K562 (cell line): ENCODE results near the gene INO80D. TPM values are rescaled to one million over a fixed set of nuclear protein-coding genes. Genes with fewer than 3 reads are reported as not detected.

Source experiments
- ATAC-seq: fragments of 200-7000 bp; cut with Tn5 transposase; 3 replicates; pipeline ENCODE4 v1.9.1; 2020; ENCODE audit warnings: moderate library complexity
- BruUV-seq: library from RNA; stranded (reverse); fragments of 400-500 nt; replicated peaks from 2 replicates; lab custom pipeline; 2021; lab: Mats Ljungman, UMichigan
- CTCF ChIA-PET: fragments of 300-600 bp; formaldehyde crosslinking; extraction: SDS; loops from one replicate; lab custom pipeline; 2021; ENCODE audit warnings: low intra/inter-chr PET ratio; lab: Yijun Ruan, JAX
- POLR2A ChIA-PET: fragments of 300-600, 350-650 bp; sonication (Branson Sonifier 250); formaldehyde crosslinking; extraction: SDS; loops from one replicate; lab custom pipeline; 2021; ENCODE audit warnings: antibody characterized with exemption, inconsistent platforms; lab: Yijun Ruan, JAX
- DNase-seq, 4 experiments: peaks; one replicate each; pipeline versions ENCODE4 v3.0.0 to v3.0.0-alpha.2; 2011 to 2018; ENCODE audit warnings: low spot score in 3 of 4, mixed read lengths in 3 of 4; ENCODE audit errors: extremely low read depth in 1 of 4
- FAIRE-seq: peaks from 2 replicates; lab custom pipeline; 2011; peaks lifted over from hg19 to GRCh38; lab: Jason Lieb, UNC
- H2AFZ ChIP-seq: 2 replicates; pipeline ENCODE4 v1.6.0; 2011; ENCODE audit warnings: low read depth, low read length, control low read depth, inconsistent platforms
- H3K27ac ChIP-seq: fragments of 200-600 bp; 3 replicates; pipeline ENCODE4 v1.8.0; 2011; ENCODE audit warnings: low read depth, mild to moderate bottlenecking, control low read depth, inconsistent platforms, low read length, moderate library complexity, mixed read lengths; ENCODE audit errors: extremely low read depth
- H3K27me3 ChIP-seq, 2 experiments: fragments of 300-600 bp in 1 of 2; 2 replicates in 1 of 2; 3 replicates in 1 of 2; pipeline versions ENCODE4 v1.6.0 to v1.8.0; 2011; ENCODE audit warnings: inconsistent platforms in 2 of 2, low read length in 2 of 2, mild to moderate bottlenecking in 1 of 2, mixed read lengths in 1 of 2, moderate library complexity in 1 of 2; ENCODE audit not compliant: control insufficient read depth in 2 of 2, insufficient read depth in 2 of 2
- H3K36me3 ChIP-seq: fragments of 300-600 bp; 3 replicates; pipeline ENCODE4 v1.8.0; 2011; ENCODE audit warnings: mild to moderate bottlenecking, low read length, inconsistent platforms; ENCODE audit not compliant: control insufficient read depth, insufficient read depth
- H3K4me1 ChIP-seq, 2 experiments: fragments of 200-600 bp in 1 of 2; replicated peaks in 1 of 2; 2 replicates in 1 of 2; 3 replicates in 1 of 2; pipeline versions ENCODE4 v1.5.1 to v1.8.0; 2011; ENCODE audit warnings: inconsistent platforms in 2 of 2, low read length in 2 of 2, mild to moderate bottlenecking in 1 of 2, mixed read lengths in 1 of 2, moderate library complexity in 1 of 2; ENCODE audit not compliant: control insufficient read depth in 2 of 2, insufficient read depth in 2 of 2
- H3K4me2 ChIP-seq: 2 replicates; pipeline ENCODE4 v1.6.1; 2011; ENCODE audit warnings: low read length, control low read depth, inconsistent platforms, mixed read lengths; ENCODE audit not compliant: insufficient read depth
- H3K4me3 ChIP-seq: fragments of 200-600 bp; sonication (generic), shearing (Covaris generic); 2 replicates; pipeline ENCODE4 v1.5.1; 2016; ENCODE audit warnings: control low read depth, inconsistent platforms
- H3K79me2 ChIP-seq: fragments of 200-600 bp; 3 replicates; pipeline ENCODE4 v1.8.0; 2011; ENCODE audit warnings: low read length, inconsistent platforms; ENCODE audit not compliant: control insufficient read depth, insufficient read depth
- H3K9ac ChIP-seq, 2 experiments: 2 replicates each; pipeline versions ENCODE4 v1.6.0 to v1.6.1; 2011; ENCODE audit warnings: low read depth in 2 of 2, low read length in 2 of 2, control low read depth in 1 of 2, inconsistent platforms in 1 of 2, mild to moderate bottlenecking in 1 of 2, mixed read lengths in 1 of 2; ENCODE audit not compliant: insufficient read depth in 1 of 2
- H3K9me1 ChIP-seq: one replicate; pipeline ENCODE4 v1.6.0; 2011; ENCODE audit warnings: inconsistent platforms, mild to moderate bottlenecking, low read length, moderate library complexity; ENCODE audit not compliant: control insufficient read depth, insufficient read depth
- H3K9me3 ChIP-seq: replicated peaks from 2 replicates; pipeline ENCODE4 v1.5.1; 2011; ENCODE audit warnings: low read depth, low read length, inconsistent platforms; ENCODE audit not compliant: control insufficient read depth, insufficient read depth
- H4K20me1 ChIP-seq: replicated peaks from 2 replicates; pipeline ENCODE4 v1.6.1; 2011; ENCODE audit warnings: low read length, inconsistent platforms, mixed read lengths; ENCODE audit not compliant: control insufficient read depth, insufficient read depth
- DACH1 ChIP-seq: fragments of 450-650 bp; IDR thresholded peaks from 2 replicates; pipeline ENCODE4 v1.6.1; 2018; ENCODE audit not compliant: partially characterized antibody
- HSF4 ChIP-seq: fragments of 250-450 bp; sonication (Bioruptor Pico); IDR thresholded peaks from 2 replicates; pipeline ENCODE4 v2.1.2; 2022; ENCODE audit warnings: mild to moderate bottlenecking, moderate library complexity, borderline replicate concordance
- MYBL2 ChIP-seq, 2 experiments: fragments of 450-650 bp in 1 of 2; sonication (generic) in 1 of 2; formaldehyde crosslinking in 1 of 2; IDR thresholded peaks; 2 replicates each; pipeline versions ENCODE4 v1.6.1 to v1.8.1; 2017 to 2022; ENCODE audit warnings: borderline replicate concordance in 1 of 2, inconsistent platforms in 1 of 2, low read depth in 1 of 2, mild to moderate bottlenecking in 1 of 2, missing genetic modification reagents in 1 of 2, moderate library complexity in 1 of 2
- TEAD1 ChIP-seq, 2 experiments: fragments of 450-650 bp in 1 of 2; sonication (generic) in 1 of 2; formaldehyde crosslinking; IDR thresholded peaks; 2 replicates each; pipeline versions ENCODE4 v1.4.0 to v1.8.0; 2020 to 2022; ENCODE audit warnings: mild to moderate bottlenecking in 2 of 2, missing genetic modification reagents in 1 of 2
- TGIF2 ChIP-seq: sonication (generic); formaldehyde crosslinking; IDR thresholded peaks from 2 replicates; pipeline ENCODE4 v1.8.1; 2022; ENCODE audit warnings: mild to moderate bottlenecking, missing genetic modification reagents, moderate library complexity
- ZNF311 ChIP-seq: fragments of 250-450 bp; sonication (Bioruptor Pico); IDR thresholded peaks from 2 replicates; pipeline ENCODE4 v1.4.0; 2020; ENCODE audit warnings: mild to moderate bottlenecking, moderate library complexity
- WGBS: fragments of 100-300 bp; shearing (Covaris generic); methylation state at CpG from one replicate; pipeline ENCODE4 v1.1.6; 2016; ENCODE audit warnings: low coverage, mixed read lengths; ENCODE audit not compliant: insufficient coverage; ENCODE audit errors: missing lambda C conversion rate; 5-methylcytosine and 5-hydroxymethylcytosine counted together
- in situ Hi-C: fragments of 300-500 bp; cut with MboI; formaldehyde crosslinking; loops from 4 replicates; pipeline ENCODE4 v1.15.0; 2018; ENCODE audit warnings: inconsistent platforms, mixed read lengths
- intact Hi-C: fragments of 100-400 bp; cut with micrococcal nuclease; formaldehyde crosslinking; loops from 2 replicates; pipeline ENCODE4 v1.14.2; 2022
- polyA plus RNA-seq, 8 experiments: library from polyadenylated mRNA; depleted of rRNA in 4 of 8; stranded (reverse) in 5 of 8; unstranded in 3 of 8; fragments of >200 nt; fragmentation: Nextera tagmentation in 2 of 8; fragmentation: Illumina TruSeq in 1 of 8; extraction: Ambion mirVana in 2 of 8; extraction: Trizol in 1 of 8; gene quantifications; 2 replicates each; pipeline versions ENCODE4 v1.2.1 to v1.2.3, GENCODE V29; 2011 to 2014; ENCODE audit warnings: inconsistent platforms in 1 of 8, missing spikeins in 1 of 8
- total RNA-seq, 7 experiments: library from RNA; depleted of rRNA in 6 of 7; stranded (reverse); fragments of >200 nt in 6 of 7; fragmentation: Illumina TruSeq in 2 of 7; extraction: Trizol in 2 of 7; gene quantifications; 2 replicates each; pipeline versions ENCODE4 v1.2.1 to v1.2.3, GENCODE V29; 2011 to 2021; ENCODE audit warnings: low replicate concordance in 1 of 7
- TF ChIP-seq, protein P1 (sequence below): fragments of 250-450 bp; sonication (Bioruptor Pico); IDR thresholded peaks from 2 replicates; pipeline ENCODE4 v1.8.0; 2022; ENCODE audit warnings: inconsistent platforms, mild to moderate bottlenecking, moderate library complexity, borderline replicate concordance
- TF ChIP-seq, protein P2 (sequence below): fragments of 450-650 bp; IDR thresholded peaks from 2 replicates; pipeline ENCODE4 v1.6.1; 2016; ENCODE audit warnings: low read depth

INO80D gene
- total and polyA plus RNA-seq, 9 of the 15 experiments (the other 6 are each of a cell fraction or from before 2014, with no cell fraction given) = 0.64 to 8.1 (median 2.9) TPM

DNA sequence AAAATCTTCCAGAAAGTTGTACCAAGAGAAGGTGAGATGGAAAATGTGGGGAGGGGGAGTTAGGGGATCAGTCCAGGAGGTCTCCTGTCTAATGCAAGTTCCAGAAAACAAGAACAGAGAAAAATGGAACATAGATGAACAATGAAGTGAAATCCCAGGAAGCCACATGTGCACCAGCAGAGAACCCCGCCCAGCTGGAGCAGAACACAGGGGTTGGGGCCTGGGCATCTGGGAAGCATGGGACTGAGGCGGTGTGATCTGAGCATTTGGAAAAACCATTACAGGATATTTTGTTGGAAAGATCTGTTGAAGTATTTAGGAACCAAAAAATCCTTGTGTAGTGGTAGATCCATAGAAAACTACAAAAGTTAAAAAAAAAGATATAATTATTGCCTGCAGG is 133.7 kb downstream of the INO80D start (continued):
- TF ChIP-seq MYBL2 (IDR thresholded peaks at IDR 0.05; ENCODE audit: low read depth) (no peak), MYBL2 (CRISPR knock-in tag; IDR thresholded peaks at IDR 0.05; ENCODE audit: borderline replicate concordance) (no peak), ZNF311 (no peak), DACH1 (no peak), HSF4 (CRISPR knock-in tag) (no peak)

DNA sequence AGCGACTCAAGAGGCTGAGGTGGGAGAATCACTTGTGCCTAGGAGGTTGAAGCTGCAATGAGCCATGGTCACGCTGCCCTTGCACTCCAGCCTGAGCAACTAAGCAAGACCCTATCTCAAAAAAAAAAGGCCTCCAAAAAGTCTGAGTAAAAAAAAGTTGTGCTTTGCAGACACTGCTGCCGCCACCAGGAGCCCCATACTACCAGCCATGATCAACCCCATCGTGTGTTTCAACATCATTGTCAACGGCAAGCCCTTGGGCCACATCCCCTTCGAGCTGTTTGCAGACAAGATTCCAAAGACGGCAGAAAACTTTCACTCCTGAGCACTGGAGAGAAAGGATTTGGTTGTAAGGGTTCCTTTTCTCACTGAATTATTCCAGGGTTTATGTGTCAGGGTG is 137.1 kb downstream of the INO80D start:
- H3K27me3 ChIP-seq = peaks cover 5 to 18% of the 10 kb centered on the region in 2 experiments; a peak in 3 of 5 replicates
- no peaks in the 10 kb centered on the region for H3K9me1 ChIP-seq
- no peak overlapping the region for H3K27ac ChIP-seq
- H3K9ac ChIP-seq = no peak overlapping the region
- 6% methylated on average over 6 of the region's 7 CpGs for WGBS
- in situ Hi-C loops = loop anchor here (25.0 kb wide), 1 partner anchor 1637 kb away; no protein-coding TSS in a partner anchor
- no peak overlapping the region for H3K4me3 ChIP-seq
- CTCF ChIA-PET = interaction anchor here (1.3 kb wide), 1 partner anchor 182 kb away, joined by 3 read pairs; no protein-coding TSS in a partner anchor
- no peak for FAIRE-seq
- H4K20me1 ChIP-seq = no peaks in the 10 kb centered on the region
- H3K9me3 ChIP-seq = no peaks in the 10 kb centered on the region
- no TSS peak for BruUV-seq
- TF ChIP-seq, protein P1, sequence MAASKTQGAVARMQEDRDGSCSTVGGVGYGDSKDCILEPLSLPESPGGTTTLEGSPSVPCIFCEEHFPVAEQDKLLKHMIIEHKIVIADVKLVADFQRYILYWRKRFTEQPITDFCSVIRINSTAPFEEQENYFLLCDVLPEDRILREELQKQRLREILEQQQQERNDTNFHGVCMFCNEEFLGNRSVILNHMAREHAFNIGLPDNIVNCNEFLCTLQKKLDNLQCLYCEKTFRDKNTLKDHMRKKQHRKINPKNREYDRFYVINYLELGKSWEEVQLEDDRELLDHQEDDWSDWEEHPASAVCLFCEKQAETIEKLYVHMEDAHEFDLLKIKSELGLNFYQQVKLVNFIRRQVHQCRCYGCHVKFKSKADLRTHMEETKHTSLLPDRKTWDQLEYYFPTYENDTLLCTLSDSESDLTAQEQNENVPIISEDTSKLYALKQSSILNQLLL = no peak
- TF ChIP-seq DACH1 = no peak
- TF ChIP-seq, protein P2, sequence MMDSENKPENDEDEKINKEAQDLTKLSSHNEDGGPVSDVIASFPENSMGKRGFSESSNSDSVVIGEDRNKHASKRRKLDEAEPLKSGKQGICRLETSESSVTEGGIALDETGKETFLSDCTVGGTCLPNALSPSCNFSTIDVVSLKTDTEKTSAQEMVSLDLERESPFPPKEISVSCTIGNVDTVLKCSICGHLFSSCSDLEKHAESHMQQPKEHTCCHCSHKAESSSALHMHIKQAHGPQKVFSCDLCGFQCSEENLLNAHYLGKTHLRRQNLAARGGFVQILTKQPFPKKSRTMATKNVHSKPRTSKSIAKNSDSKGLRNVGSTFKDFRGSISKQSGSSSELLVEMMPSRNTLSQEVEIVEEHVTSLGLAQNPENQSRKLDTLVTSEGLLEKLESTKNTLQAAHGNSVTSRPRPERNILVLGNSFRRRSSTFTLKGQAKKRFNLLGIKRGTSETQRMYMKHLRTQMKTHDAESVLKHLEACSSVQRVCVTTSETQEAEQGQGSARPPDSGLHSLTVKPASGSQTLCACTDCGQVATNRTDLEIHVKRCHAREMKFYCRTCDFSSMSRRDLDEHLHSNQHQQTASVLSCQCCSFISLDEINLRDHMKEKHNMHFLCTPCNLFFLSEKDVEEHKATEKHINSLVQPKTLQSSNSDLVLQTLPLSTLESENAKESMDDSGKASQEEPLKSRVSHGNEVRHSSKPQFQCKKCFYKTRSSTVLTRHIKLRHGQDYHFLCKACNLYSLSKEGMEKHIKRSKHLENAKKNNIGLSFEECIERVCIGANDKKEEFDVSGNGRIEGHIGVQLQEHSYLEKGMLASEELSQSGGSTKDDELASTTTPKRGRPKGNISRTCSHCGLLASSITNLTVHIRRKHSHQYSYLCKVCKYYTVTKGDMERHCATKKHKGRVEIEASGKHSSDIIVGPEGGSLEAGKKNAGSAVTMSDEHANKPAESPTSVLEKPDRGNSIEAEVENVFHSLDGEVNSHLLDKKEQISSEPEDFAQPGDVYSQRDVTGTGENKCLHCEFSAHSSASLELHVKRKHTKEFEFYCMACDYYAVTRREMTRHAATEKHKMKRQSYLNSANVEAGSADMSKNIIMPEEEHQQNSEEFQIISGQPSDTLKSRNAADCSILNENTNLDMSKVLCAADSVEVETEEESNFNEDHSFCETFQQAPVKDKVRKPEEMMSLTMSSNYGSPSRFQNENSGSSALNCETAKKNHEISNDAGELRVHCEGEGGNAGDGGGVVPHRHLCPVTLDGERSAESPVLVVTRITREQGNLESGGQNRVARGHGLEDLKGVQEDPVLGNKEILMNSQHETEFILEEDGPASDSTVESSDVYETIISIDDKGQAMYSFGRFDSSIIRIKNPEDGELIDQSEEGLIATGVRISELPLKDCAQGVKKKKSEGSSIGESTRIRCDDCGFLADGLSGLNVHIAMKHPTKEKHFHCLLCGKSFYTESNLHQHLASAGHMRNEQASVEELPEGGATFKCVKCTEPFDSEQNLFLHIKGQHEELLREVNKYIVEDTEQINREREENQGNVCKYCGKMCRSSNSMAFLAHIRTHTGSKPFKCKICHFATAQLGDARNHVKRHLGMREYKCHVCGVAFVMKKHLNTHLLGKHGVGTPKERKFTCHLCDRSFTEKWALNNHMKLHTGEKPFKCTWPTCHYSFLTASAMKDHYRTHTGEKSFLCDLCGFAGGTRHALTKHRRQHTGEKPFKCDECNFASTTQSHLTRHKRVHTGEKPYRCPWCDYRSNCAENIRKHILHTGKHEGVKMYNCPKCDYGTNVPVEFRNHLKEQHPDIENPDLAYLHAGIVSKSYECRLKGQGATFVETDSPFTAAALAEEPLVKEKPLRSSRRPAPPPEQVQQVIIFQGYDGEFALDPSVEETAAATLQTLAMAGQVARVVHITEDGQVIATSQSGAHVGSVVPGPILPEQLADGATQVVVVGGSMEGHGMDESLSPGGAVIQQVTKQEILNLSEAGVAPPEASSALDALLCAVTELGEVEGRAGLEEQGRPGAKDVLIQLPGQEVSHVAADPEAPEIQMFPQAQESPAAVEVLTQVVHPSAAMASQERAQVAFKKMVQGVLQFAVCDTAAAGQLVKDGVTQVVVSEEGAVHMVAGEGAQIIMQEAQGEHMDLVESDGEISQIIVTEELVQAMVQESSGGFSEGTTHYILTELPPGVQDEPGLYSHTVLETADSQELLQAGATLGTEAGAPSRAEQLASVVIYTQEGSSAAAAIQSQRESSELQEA = no peak
- no peak for TF ChIP-seq TGIF2 (CRISPR knock-in tag)
- no peak for TF ChIP-seq TEAD1 (CRISPR knock-in tag; IDR thresholded peaks at IDR 0.05)
- TF ChIP-seq, all 486 proteins: peak for 0
- no peak for DNase-seq
- Histone ChIP-seq H3K4me2 (no peak overlapping the region), H2AFZ (no peak overlapping the region), H3K36me3 (no peaks in the 10 kb centered on the region), H3K4me1 (no peaks in the 10 kb centered on the region; a peak in 1 of 5 replicates), H3K79me2 (no peaks in the 10 kb centered on the region)
- POLR2A ChIA-PET = interaction anchor here (0.8 kb wide), 1 partner anchor 15 kb away, joined by 3 read pairs; no protein-coding TSS in a partner anchor
- intact Hi-C loops = loop anchor here (1.0 to 5.0 kb wide), 2 partner anchors 47 to 173 kb away; no protein-coding TSS in a partner anchor
- ATAC-seq = no peak; the same call in 2 of the 3 replicates
